Thymus (tissue), 11 donors: ENCODE measurements around the gene GAL3ST2. TPM values are rescaled to one million over a fixed set of nuclear protein-coding genes. Genes with fewer than 3 reads are reported as not detected.
A peak's percentile ranks its signal among the peaks of the same experiment; 100 is the strongest.

Experiments
- DNase-seq, 9 donors: peaks; one replicate each; pipeline ENCODE4 v3.0.0-alpha.2; 2013; ENCODE audit warnings: low spot score in 9 of 9, low read depth in 6 of 9, missing footprints in 1 of 9
- H3K27ac ChIP-seq, 2 donors: one replicate each; pipeline ENCODE4 v1.5.1; 2013; ENCODE audit warnings: control low read depth in 1 of 2, low read depth in 1 of 2, low read length in 1 of 2, mild to moderate bottlenecking in 1 of 2, moderate library complexity in 1 of 2
- H3K27me3 ChIP-seq, 2 donors: one replicate each; pipeline ENCODE4 v1.5.1; 2013; ENCODE audit warnings: low read length in 1 of 2; ENCODE audit not compliant: control insufficient read depth in 2 of 2, insufficient read depth in 1 of 2
- H3K36me3 ChIP-seq, 2 donors: one replicate each; pipeline ENCODE4 v1.5.1; 2013; ENCODE audit warnings: low read length in 1 of 2, mild to moderate bottlenecking in 1 of 2, moderate library complexity in 1 of 2; ENCODE audit not compliant: control insufficient read depth in 2 of 2, insufficient read depth in 2 of 2
- H3K4me1 ChIP-seq, 2 donors: one replicate each; pipeline ENCODE4 v1.5.1; 2013; ENCODE audit warnings: low read length in 2 of 2; ENCODE audit not compliant: control insufficient read depth in 2 of 2, insufficient read depth in 2 of 2
- H3K4me3 ChIP-seq, 2 donors: one replicate each; pipeline ENCODE4 v1.5.1; 2013; ENCODE audit warnings: low read length in 2 of 2, control low read depth in 1 of 2, mild to moderate bottlenecking in 1 of 2
- H3K9me3 ChIP-seq, 2 donors: one replicate each; pipeline ENCODE4 v1.5.1; 2013; ENCODE audit warnings: low read length in 1 of 2, mild to moderate bottlenecking in 1 of 2; ENCODE audit not compliant: control insufficient read depth in 2 of 2, insufficient read depth in 1 of 2
- WGBS: extraction: QIAGEN DNeasy Blood & Tissue Kit; methylation state at CpG from one replicate; pipeline ENCODE4 v1.1.7; 2013; 5-methylcytosine and 5-hydroxymethylcytosine counted together
- polyA plus RNA-seq: library from polyadenylated mRNA; stranded (reverse); fragments of 200-250 nt; gene quantifications from one replicate; pipeline ENCODE4 v1.2.3, GENCODE V29; 2013
- total RNA-seq: library from RNA; stranded (reverse); fragments of 120-200 nt; gene quantifications from one replicate; pipeline ENCODE4 v1.2.4, GENCODE V29; 2013
- donor health status: healthy.

GAL3ST2 gene
- total and polyA plus RNA-seq, 2 donors = 0.02 to 0.09 TPM

DNA sequence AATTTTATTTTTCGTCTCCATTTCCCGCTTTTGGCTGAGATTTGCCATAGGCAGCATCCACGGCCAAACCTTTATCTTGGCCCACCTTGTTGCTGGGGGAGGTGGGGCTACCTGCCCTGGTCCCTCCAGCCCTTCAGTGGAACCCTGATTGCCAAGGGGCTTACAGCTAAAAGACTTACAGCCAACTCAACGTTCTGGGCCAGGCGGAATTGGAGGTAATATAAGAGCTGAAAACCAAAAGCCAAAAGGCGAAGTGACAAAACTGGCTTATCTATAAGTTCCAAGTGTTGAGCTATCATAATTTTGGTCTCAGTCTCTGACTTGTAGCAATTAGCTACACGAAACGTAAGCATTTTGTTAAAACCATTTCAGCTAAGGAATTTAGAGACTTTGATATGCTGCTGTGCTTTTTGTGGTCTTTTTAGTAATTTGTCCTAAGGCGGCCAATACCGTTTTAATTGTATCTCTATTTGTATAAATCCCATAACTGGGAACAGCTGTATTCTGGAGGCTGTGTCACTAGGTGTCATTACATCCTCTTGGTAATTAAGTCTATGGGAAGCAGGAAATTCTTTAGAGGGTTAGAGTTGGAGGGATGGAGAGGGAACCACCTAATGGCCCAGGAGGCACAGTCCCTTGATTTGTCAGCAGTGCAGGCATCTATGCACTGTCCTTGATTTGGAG is 58.0 kb downstream of the GAL3ST2 start:
- no peak for DNase-seq
- Histone ChIP-seq H3K9me3 (no peaks in the 10 kb centered on the region), H3K36me3 (no peaks in the 10 kb centered on the region), H3K27ac (no peak overlapping the region), H3K27me3 (no peaks in the 10 kb centered on the region), H3K4me3 (no peak overlapping the region), H3K4me1 (no peaks in the 10 kb centered on the region)
- whole genome bisulfite sequencing = 97% methylated on average over 10 of the region's 10 CpGs

DNA sequence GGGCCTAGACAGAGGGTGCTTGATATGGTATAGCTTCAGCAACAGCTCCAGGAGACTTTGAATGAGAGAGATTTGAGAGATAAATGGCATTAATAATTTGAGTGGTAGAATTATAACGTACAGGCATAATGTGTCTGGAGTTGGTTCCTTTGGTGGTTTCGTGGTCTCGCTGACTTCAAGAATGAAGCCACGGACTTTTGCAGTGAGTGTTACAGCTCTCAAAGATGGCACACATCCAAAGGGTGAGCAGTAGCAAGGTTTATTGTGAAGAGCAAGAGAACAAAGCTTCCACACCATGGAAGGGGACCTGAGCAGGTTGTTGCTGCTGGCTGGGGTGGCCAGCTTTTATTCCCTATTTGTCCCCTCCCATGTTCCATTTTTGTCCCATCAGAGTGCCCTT is 59.0 kb downstream of the GAL3ST2 start:
- Histone ChIP-seq H3K27ac (no peak overlapping the region), H3K27me3 (no peaks in the 10 kb centered on the region), H3K4me3 (no peak overlapping the region), H3K9me3 (no peaks in the 10 kb centered on the region), H3K4me1 (no peaks in the 10 kb centered on the region), H3K36me3 (no peaks in the 10 kb centered on the region)
- WGBS = 30% methylated on average over 4 of the region's 4 CpGs
- no peak for DNase-seq

DNA sequence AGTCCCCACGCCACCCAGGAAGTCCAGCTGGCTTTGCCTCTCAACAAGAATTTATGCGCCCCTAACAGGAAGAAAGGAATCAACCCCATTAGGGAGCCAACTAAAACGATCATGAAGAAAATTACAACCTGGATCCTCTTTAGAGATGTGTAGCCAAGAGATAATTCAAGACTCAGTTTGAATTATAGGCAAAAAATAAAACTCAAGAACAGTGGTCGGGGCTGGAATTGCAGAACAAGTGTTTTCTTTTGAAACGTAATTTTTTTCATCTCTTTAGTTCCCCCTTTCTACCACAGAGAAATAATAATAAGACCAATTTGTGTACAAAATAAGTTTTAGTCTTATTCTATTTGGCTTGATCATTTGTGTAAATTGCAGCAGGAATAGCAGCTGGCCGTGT is 59.7 kb downstream of the GAL3ST2 start:
- DNase-seq = no peak
- no peak overlapping the region for H3K27ac ChIP-seq
- peaks cover 0 to 2% of the 10 kb centered on the region in 2 donors for H3K9me3 ChIP-seq
- H3K27me3 ChIP-seq = no peaks in the 10 kb centered on the region
- H3K4me3 ChIP-seq = no peak overlapping the region
- H3K4me1 ChIP-seq = no peaks in the 10 kb centered on the region
- no peaks in the 10 kb centered on the region for H3K36me3 ChIP-seq
- 69% methylated on average over 6 of the region's 6 CpGs for WGBS

DNA sequence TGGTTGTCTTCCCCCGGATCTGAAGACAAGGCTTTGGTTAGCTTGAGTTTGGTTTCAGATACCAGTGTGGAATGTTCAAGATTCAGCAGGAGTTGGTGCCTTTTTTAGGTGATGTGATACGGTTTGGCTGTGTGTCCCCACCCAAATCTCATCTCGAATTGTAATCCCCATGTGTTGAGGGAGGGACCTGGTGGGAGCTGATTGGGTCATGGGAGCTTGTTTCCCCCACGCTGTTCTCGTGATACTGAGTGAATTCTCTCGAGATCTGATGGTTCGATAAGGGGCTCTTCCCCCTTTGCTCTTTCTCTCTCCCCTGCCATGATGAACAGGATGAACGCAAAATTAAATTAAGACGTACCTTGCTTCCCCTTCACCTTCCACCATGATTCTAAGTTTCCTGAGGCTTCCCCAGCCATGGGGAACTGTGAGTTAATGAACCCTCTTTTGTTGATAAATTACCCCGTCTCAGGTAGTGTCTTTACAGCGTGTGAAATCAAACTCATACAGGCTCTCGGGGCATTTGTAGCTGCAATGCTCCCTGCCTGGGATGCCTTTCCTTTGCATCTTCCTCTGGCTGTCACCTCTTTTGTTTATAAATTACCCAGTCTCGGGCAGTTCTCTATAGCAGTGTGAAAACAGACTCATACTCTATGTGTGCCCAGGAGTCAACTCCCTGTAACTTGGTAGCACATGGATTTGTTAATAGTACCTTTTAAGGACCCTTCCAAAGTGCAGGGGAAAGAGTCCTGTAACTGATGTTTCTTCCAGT is 60.8 kb downstream of the GAL3ST2 start:
- Histone ChIP-seq H3K36me3 (no peaks in the 10 kb centered on the region), H3K4me3 (no peak overlapping the region), H3K27me3 (no peaks in the 10 kb centered on the region), H3K4me1 (no peaks in the 10 kb centered on the region), H3K27ac (no peak overlapping the region), H3K9me3 (peaks cover 0 to 3% of the 10 kb centered on the region in 2 donors)
- DNase-seq = no peak
- WGBS = 92% methylated on average over 13 of the region's 13 CpGs

DNA sequence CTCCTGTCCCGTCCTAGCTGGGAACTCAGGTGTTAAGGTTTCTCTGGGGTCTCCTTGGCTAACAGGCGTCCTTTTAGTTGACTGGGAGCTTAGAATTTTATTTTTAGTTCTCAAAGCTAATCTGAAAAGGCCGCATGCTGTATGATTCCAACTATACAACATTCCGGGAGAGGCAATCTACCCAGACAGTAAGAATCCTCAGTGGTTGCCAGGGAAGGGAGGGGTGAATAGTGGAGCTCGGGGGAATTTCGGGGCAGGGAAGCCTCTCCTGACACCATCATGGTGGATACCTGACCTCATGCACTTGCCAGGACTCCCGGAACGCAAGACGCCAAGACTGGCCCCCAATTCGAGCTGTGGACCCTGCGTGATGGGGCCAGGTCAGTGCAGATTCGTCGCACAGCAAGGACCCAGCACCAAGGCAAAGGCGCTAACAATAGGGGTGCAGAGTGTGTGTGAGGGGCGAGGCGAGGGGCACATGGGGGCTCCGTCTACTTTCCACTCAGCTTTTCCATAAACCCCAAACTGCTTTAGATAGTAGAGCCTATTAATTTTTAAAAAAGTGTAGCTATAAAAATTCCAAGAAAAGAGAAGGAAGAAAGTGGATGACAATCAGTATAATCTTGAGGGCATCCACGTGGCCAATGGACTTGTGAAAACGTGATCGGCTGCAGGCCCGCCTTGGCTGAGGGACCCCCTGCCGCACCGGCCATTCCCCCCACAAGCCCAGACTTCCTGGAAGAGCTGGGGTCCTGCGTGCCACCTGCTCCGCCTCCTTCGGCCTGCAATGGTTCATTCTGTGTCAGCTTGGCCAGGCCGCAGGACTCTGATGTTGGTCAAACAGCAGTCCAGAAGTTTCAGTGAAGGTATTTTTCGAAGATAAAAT is 64.8 kb downstream of the GAL3ST2 start:
- Histone ChIP-seq H3K4me3 (no peak overlapping the region), H3K36me3 (no peaks in the 10 kb centered on the region), H3K27ac (no peak overlapping the region), H3K9me3 (peaks cover 0 to 3% of the 10 kb centered on the region in 2 donors), H3K27me3 (peaks cover 0 to 24% of the 10 kb centered on the region in 2 donors), H3K4me1 (peaks cover 18 to 25% of the 10 kb centered on the region in 2 donors)
- no peak for DNase-seq
- WGBS = 95% methylated on average over 28 of the region's 28 CpGs

DNA sequence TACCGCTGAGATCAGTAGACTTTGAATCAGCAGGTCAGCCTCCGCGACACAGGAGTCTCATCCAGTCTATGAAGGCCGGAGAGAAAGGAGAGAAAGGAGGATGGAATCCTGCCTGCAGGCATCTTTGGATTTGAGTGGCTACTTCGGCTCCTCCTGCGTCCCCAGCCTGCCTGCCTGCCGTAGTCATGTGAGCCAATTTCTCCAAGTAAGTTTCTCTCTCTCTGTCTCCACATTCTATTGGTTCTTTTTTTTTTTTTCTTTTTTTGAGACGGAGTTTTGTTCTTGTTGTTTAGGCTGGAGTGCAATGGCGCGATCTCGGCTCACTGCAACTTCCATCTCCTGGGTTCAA is 65.4 kb downstream of the GAL3ST2 start:
- Histone ChIP-seq H3K27ac (no peak overlapping the region), H3K36me3 (no peaks in the 10 kb centered on the region), H3K4me3 (no peak overlapping the region), H3K27me3 (peaks cover 0 to 24% of the 10 kb centered on the region in 2 donors), H3K9me3 (peaks cover 0 to 3% of the 10 kb centered on the region in 2 donors), H3K4me1 (peaks cover 18 to 25% of the 10 kb centered on the region in 2 donors)
- 96% methylated on average over 11 of the region's 11 CpGs for WGBS
- DNase-seq = no peak

DNA sequence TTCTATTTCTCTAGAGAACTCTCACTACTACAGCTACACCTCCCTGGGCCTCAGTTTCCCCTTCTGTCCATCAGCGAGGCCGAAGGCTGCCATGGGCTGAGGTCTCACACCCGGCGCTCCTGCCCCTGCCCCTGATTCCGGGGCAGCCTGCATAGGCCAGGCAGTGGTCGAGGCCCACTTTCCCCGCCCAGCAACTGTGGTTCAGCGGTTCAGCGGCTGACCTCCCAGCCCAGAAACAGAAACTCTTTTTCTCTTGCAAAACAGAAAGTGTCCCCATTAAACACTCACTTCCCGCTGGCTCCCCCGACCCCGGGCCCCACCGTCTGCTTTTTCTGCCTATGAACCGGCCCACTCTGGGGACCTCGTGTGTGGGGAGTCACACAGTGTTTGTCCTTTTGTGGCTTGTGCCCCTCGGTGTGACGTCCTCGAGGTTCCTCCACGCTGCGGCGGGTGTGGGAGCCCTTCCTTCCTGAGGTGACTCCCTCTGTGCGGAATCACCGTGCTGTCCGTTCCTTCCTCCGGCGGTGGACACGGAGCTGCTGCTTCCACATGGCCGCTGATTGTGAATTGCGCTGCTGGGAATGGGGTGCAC is 66.1 kb downstream of the GAL3ST2 start:
- H3K4me1 ChIP-seq = peaks cover 18 to 25% of the 10 kb centered on the region in 2 donors
- H3K27ac ChIP-seq = peak overlapping the region in 1 of 2 donors; percentile 3
- H3K27me3 ChIP-seq = peaks cover 0 to 24% of the 10 kb centered on the region in 2 donors
- peaks cover 0 to 3% of the 10 kb centered on the region in 2 donors for H3K9me3 ChIP-seq
- peak in 1 of 9 donors; percentile 43 for DNase-seq
- peak overlapping the region in 1 of 2 donors; percentile 13 for H3K4me3 ChIP-seq
- H3K36me3 ChIP-seq = no peaks in the 10 kb centered on the region
- 19% methylated on average over 29 of the region's 29 CpGs for WGBS

DNA sequence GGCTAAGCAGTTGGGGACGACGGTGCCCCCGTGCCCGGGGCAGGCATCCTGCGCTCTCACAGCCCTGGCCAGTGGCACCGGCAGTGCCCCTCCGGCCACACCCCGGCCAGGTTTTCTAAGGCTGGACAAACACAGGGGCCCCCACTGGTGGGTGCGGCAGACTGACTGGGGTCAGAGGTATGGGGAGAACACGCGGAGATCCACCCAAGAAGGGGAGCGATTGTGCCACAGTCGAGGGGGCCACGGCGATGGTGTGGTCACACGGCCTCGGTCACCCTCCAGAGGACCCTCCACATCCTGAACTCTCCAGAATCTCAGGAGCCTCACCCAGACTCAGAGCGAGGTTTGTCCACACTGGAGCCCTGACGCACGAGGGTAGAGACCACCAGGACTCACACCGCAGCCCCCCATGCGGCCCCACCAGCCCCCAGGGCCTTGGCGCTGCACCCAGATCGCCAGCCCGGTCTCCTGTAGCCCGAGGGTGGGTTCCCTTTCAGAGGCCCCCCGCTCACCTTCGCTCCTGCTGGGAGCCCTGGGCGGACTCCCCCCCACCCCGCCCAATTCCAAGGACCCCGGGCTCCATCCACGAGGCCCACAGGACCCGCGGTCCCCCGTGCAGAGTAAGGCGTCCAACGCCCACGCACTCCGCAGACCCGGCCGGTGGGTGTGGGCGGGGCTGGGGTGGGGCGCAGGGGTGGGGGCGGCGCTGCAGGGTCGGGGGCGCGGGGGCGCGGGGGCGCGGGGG is 66.9 kb downstream of the GAL3ST2 start:
- 43% methylated on average over 52 of the region's 52 CpGs for WGBS
- H3K4me3 ChIP-seq = peak overlapping the region in 1 of 2 donors; percentile 53
- H3K27ac ChIP-seq = peak overlapping the region; percentile 3 to 59
- H3K4me1 ChIP-seq = peaks cover 18 to 25% of the 10 kb centered on the region in 2 donors
- DNase-seq = no peak
- H3K9me3 ChIP-seq = peaks cover 0 to 3% of the 10 kb centered on the region in 2 donors
- H3K36me3 ChIP-seq = no peaks in the 10 kb centered on the region
- H3K27me3 ChIP-seq = peaks cover 0 to 24% of the 10 kb centered on the region in 2 donors
